A673 (cell line): ENCODE data around the gene CATSPERB. TPM values are rescaled to one million over a fixed set of nuclear protein-coding genes. Genes with fewer than 3 reads are reported as not detected.

Experiments used
- Bru-seq: library from RNA; stranded (reverse); fragments of 400-500 nt; gene quantifications from one replicate; lab custom pipeline; 2021; lab: Mats Ljungman, UMichigan
- BruChase-seq, 2 experiments: library from RNA; stranded (reverse); fragments of 400-500 nt; gene quantifications; one replicate each; lab custom pipeline; 2021; lab: Mats Ljungman, UMichigan
- BruUV-seq: library from RNA; stranded (reverse); fragments of 400-500 nt; replicated peaks from 2 replicates; lab custom pipeline; 2021; lab: Mats Ljungman, UMichigan
- CTCF ChIA-PET: fragments of 300-600 bp; sonication (Branson Sonifier 250); formaldehyde crosslinking; loops from one replicate; lab custom pipeline; 2022; ENCODE audit warnings: antibody characterized with exemption; lab: Charles Lee
- POLR2A ChIA-PET: fragments of 300-600 bp; sonication (Branson Sonifier 250); formaldehyde crosslinking; loops from one replicate; lab custom pipeline; 2022; ENCODE audit warnings: antibody characterized with exemption; ENCODE audit not compliant: low non-redundant PET; lab: Charles Lee
- DNase-seq: peaks from one replicate; pipeline ENCODE4 v3.0.0-alpha.2; 2015; ENCODE audit warnings: low spot score
- H3K27ac ChIP-seq: fragments of 200-600 bp; sonication (generic); 2 replicates; pipeline ENCODE4 v1.5.1; 2016; ENCODE audit warnings: mixed run types, low read depth, mild to moderate bottlenecking, mixed read lengths, antibody characterized with exemption, low read length; ENCODE audit not compliant: poor library complexity, severe bottlenecking
- H3K27me3 ChIP-seq: fragments of 200-600 bp; sonication (generic); replicated peaks from 2 replicates; pipeline ENCODE4 v1.6.1; 2017; ENCODE audit warnings: mixed run types, low read depth, mild to moderate bottlenecking, mixed read lengths, antibody characterized with exemption, low read length; ENCODE audit not compliant: insufficient read depth, poor library complexity
- H3K36me3 ChIP-seq: fragments of 200-600 bp; sonication (generic); 2 replicates; pipeline ENCODE4 v1.6.1; 2016; ENCODE audit warnings: mixed run types, mild to moderate bottlenecking, mixed read lengths, antibody characterized with exemption, low read length; ENCODE audit not compliant: insufficient read depth, poor library complexity, severe bottlenecking
- H3K4me1 ChIP-seq: fragments of 200-600 bp; sonication (generic); 2 replicates; pipeline ENCODE4 v1.6.1; 2017; ENCODE audit warnings: mixed run types, mild to moderate bottlenecking, mixed read lengths, antibody characterized with exemption, low read length; ENCODE audit not compliant: insufficient read depth, poor library complexity, severe bottlenecking
- H3K4me3 ChIP-seq: fragments of 200-600 bp; sonication (generic); 2 replicates; pipeline ENCODE4 v1.5.1; 2016; ENCODE audit warnings: low read depth, mixed run types, mild to moderate bottlenecking, mixed read lengths, low read length; ENCODE audit not compliant: poor library complexity, severe bottlenecking
- H3K9me3 ChIP-seq: fragments of 200-600 bp; sonication (generic); 2 replicates; pipeline ENCODE4 v1.6.1; 2016; ENCODE audit warnings: mixed run types, low read depth, mild to moderate bottlenecking, mixed read lengths, antibody characterized with exemption, low read length; ENCODE audit not compliant: poor library complexity, severe bottlenecking
- EZH2 ChIP-seq: fragments of 200-600 bp; sonication (generic); IDR thresholded peaks from 2 replicates; pipeline ENCODE4 v1.6.1; 2017; ENCODE audit warnings: borderline replicate concordance, low read depth, mild to moderate bottlenecking, mixed read lengths, antibody characterized with exemption, low read length; ENCODE audit not compliant: poor library complexity, severe bottlenecking
- intact Hi-C: fragments of 100-400 bp; cut with micrococcal nuclease; formaldehyde crosslinking; loops from one replicate; pipeline ENCODE4 v1.10.0; 2022; ENCODE audit not compliant: unreplicated experiment
- long read RNA-seq: library from polyadenylated mRNA; stranded (forward); transcript quantifications from one replicate; pipeline ENCODE4 v2.0.0, GENCODE V29; 2022
- total RNA-seq: library from RNA; stranded (reverse); gene quantifications from 2 replicates; pipeline ENCODE4 v1.2.3, GENCODE V29; 2021
- TF ChIP-seq, protein P1 (sequence below): fragments of 300-800, 200-600 bp; sonication (generic); conservative IDR thresholded peaks from 2 replicates; pipeline ENCODE4 v1.5.1; 2017; ENCODE audit warnings: low read depth, mild to moderate bottlenecking, antibody characterized with exemption, low read length, moderate library complexity, mixed read lengths

The CATSPERB gene, protein sequence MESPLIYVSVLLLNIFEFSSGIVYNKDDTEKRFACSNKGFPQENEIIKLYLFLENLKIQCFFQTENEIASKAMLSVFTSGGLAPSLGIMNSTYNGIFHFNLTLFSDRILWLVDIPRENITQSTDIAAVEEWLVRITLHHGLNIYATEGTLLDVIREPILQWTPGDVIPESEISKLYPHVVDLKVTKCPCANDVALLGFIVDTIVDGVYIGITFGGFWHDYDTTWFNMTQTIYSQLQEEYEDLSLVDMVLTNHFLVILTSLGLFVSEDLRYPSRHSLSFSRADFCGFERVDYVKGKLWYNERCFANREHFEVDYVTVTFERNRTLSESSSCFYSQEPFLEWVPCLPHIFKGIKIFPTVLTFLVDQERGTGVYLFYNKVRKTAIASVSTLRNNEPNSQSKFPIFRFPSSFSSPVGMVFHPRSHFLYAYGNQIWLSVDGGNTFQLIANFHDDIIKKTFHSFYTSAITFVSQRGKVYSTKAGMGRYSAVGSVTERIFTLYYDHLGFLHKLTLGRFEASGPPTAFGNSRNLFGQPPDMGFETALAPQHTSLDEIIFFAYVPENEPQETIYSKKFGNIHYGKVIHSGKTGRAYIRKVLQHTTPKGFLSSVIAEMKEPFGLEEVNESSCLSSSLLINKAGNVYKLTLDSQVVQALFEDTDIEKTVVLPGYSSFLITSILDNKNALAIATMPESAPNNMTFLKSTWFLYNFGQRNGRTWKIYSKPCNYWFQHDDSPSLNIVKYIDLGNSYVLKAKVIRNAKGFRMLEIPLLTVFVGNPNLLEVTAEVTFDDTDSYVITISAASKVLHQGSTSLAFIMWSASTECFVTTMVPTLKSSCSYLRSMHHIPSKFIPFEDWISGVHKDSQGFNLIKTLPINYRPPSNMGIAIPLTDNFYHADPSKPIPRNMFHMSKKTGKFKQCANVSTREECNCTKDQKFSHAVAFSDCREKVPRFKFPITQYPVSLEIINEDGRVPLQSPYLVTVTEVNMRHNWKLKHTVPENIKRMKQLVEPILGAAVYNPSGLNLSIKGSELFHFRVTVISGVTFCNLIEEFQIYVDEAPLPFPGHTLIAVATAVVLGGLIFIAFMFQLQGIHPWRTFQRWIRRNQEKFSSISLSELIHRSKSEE
- not detected in 2 replicates for total RNA-seq
- Bru-seq, nascent RNA = percentile 2 among the genes with signal in this experiment
- BruChase-seq, experiment 1, labeled RNA remaining after a 2-hour chase = percentile 0 among the genes with signal in this experiment
- percentile 2 among the genes with signal in this experiment for BruChase-seq, experiment 2, labeled RNA remaining after a 6-hour chase
- long read RNA-seq = 0 reads

DNA sequence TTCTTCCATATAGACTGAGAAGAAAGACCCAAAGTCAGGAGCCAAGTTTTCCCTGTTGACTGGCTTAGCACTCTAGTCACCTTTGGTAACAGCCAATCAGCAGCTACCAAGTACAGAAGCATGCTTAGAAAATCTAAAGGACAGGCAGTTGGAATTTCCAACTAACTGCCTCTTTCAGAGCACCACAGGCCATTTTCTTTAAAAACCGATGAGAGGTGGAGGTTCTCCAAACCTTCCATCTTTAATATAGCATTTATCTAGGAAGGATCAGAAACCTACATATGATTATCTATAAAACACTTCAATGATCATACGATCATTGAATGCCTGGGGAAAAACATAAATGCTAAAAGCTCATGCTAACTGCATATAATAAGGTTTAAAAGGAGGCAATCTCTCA, at the start of gene CATSPERB:
Gene CATSPERB, minus strand, starts transcription at position 101 of the 400 bp plus-strand sequence. CDS start 2,607 bp downstream, outside the sequence.
- no peaks in the 10 kb centered on the region for H3K4me1 ChIP-seq
- no TSS peak for BruUV-seq
- intact Hi-C loops = no loop called here
- CTCF ChIA-PET = no interaction called here
- no peak for DNase-seq
- H3K36me3 ChIP-seq = no peaks in the 10 kb centered on the region
- TF ChIP-seq EZH2 = no peak
- TF ChIP-seq, protein P1, sequence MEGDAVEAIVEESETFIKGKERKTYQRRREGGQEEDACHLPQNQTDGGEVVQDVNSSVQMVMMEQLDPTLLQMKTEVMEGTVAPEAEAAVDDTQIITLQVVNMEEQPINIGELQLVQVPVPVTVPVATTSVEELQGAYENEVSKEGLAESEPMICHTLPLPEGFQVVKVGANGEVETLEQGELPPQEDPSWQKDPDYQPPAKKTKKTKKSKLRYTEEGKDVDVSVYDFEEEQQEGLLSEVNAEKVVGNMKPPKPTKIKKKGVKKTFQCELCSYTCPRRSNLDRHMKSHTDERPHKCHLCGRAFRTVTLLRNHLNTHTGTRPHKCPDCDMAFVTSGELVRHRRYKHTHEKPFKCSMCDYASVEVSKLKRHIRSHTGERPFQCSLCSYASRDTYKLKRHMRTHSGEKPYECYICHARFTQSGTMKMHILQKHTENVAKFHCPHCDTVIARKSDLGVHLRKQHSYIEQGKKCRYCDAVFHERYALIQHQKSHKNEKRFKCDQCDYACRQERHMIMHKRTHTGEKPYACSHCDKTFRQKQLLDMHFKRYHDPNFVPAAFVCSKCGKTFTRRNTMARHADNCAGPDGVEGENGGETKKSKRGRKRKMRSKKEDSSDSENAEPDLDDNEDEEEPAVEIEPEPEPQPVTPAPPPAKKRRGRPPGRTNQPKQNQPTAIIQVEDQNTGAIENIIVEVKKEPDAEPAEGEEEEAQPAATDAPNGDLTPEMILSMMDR = no peak
- peaks cover 19% of the 10 kb centered on the region for H3K27me3 ChIP-seq
- no peak within 1 kb of the TSS for H3K4me3 ChIP-seq
- POLR2A ChIA-PET = no interaction called here
- no peak within 1 kb of the TSS for H3K27ac ChIP-seq
- no peaks in the 10 kb centered on the region for H3K9me3 ChIP-seq

DNA sequence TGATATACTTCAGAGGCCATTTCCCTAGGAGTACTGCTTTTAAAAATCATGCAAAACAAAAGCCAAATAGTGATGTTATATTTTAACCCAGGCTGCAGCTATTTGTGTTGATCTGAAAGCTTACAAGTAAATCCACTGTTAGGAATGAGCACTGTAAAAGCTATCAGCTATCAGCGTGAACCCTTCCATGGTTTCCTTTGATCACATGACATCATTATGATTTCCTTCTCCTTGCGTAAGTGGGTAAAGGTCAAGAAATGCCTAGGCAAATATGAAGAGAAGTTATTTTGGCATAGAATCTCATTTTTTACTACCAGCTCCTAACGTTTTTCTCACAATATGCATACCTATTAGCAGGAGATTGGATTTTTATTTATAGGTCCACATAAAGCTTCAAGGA, 48.6 kb upstream of the CATSPERB start:
- Histone ChIP-seq H3K9me3 (no peaks in the 10 kb centered on the region), H3K27me3 (peaks cover 43% of the 10 kb centered on the region), H3K4me3 (no peak overlapping the region), H3K36me3 (no peaks in the 10 kb centered on the region), H3K4me1 (no peaks in the 10 kb centered on the region), H3K27ac (no peak overlapping the region)
- intact Hi-C loops = no loop called here
- TF ChIP-seq, protein P1 = no peak
- no peak for TF ChIP-seq EZH2
- CTCF ChIA-PET = no interaction called here
- DNase-seq = no peak
- POLR2A ChIA-PET = no interaction called here
- BruUV-seq = no TSS peak

DNA sequence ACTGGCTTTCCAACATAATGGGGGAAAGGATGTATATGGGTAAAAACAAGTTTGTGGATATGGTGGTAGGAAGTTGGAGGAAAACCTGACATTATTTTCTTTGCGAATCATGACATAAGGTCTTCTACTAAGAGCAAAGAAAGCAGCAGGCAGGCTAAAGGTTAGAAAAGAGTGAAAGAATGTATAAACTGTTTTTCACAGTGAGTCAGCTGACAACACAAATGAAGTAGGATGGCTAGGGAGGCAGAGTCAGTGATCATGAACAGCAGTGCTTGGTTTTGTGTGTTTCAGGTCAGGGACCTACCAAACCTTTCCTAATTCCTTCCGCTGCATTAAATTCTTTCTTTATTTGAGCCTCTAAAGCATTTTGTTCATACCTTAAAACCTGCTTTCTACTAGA, 46.3 kb upstream of the CATSPERB start:
- H3K9me3 ChIP-seq = no peaks in the 10 kb centered on the region
- CTCF ChIA-PET = no interaction called here
- H3K27ac ChIP-seq = no peak overlapping the region
- intact Hi-C loops = no loop called here
- POLR2A ChIA-PET = no interaction called here
- no peak for DNase-seq
- H3K36me3 ChIP-seq = no peaks in the 10 kb centered on the region
- TF ChIP-seq, protein P1 = no peak
- peaks cover 29% of the 10 kb centered on the region for H3K27me3 ChIP-seq
- no peak overlapping the region for H3K4me3 ChIP-seq
- BruUV-seq = no TSS peak
- H3K4me1 ChIP-seq = no peaks in the 10 kb centered on the region
